ENCODE data around the gene EIF5A.
A peak's percentile ranks its signal among the peaks of the same experiment; 100 is the strongest.
"Not testable (repeated sequence)": the region's sequence is repeated elsewhere in the genome, so short reads cannot be mapped to it uniquely, and the experiment has no call there.

The EIF5A gene

GRCh38 chr17:7329374-7329996, 22.1 kb downstream of the EIF5A start:
- no peak overlapping the region for H3K4ac ChIP-seq (ENCODE audit: low read depth, low read length)
- H3K4me2 ChIP-seq (ENCODE audit: low read length), result peak overlapping the region; percentile 100
- peaks cover 13% of the 10 kb centered on the region for H3K79me2 ChIP-seq (ENCODE audit: control insufficient read depth, insufficient read depth, low read length)
- no peak overlapping the region for H4K8ac ChIP-seq (ENCODE audit: low read depth, low read length)
- peak overlapping the region; percentile 71 for H2BK5ac ChIP-seq (ENCODE audit: low read length)
- H3K9ac ChIP-seq (ENCODE audit: low read length), result peak overlapping the region; percentile 91
- DNase-seq, result peak; percentile 100
- no CpG with 5 or more reads among the region's 43 CpGs for WGBS (ENCODE audit: extremely low coverage, insufficient coverage, low lambda C conversion rate)
- no peaks in the 10 kb centered on the region for H3K27me3 ChIP-seq (ENCODE audit: insufficient read depth, low read length, poor library complexity)
- peak overlapping the region; percentile 74 for H3K4me3 ChIP-seq (ENCODE audit: low read length)
- peaks cover 11% of the 10 kb centered on the region for H3K79me1 ChIP-seq (ENCODE audit: low read length)
- no peak overlapping the region for H2BK15ac ChIP-seq (replicated peaks; ENCODE audit: low read depth)
- no peak overlapping the region for H3K23ac ChIP-seq (ENCODE audit: low read length)
- H4K5ac ChIP-seq (ENCODE audit: low read length), result no peak overlapping the region
- H2AK5ac ChIP-seq (ENCODE audit: low read length), result no peak overlapping the region
- H3K4me1 ChIP-seq (ENCODE audit: control insufficient read depth, low read depth, low read length), result no peaks in the 10 kb centered on the region
- H2BK120ac ChIP-seq (ENCODE audit: low read depth, low read length), result no peak overlapping the region
- H3K56ac ChIP-seq (ENCODE audit: low read length), result peak overlapping the region; percentile 94
- H3K36me3 ChIP-seq (ENCODE audit: control insufficient read depth, insufficient read depth, low read length), result peaks cover 6% of the 10 kb centered on the region
- H3K27ac ChIP-seq (ENCODE audit: low read depth, low read length), result peak overlapping the region; percentile 78
- no peak overlapping the region for H3K18ac ChIP-seq (ENCODE audit: low read length)

GRCh38 chr17:7329997-7330637, 22.7 kb downstream of the EIF5A start:
- H3K27me3 ChIP-seq (ENCODE audit: insufficient read depth, low read length, poor library complexity), result no peaks in the 10 kb centered on the region
- peak overlapping the region; percentile 50 for H2BK120ac ChIP-seq (ENCODE audit: low read depth, low read length)
- no peak overlapping the region for H4K8ac ChIP-seq (ENCODE audit: low read depth, low read length)
- no peak overlapping the region for H2BK15ac ChIP-seq (replicated peaks; ENCODE audit: low read depth)
- H3K4me1 ChIP-seq (ENCODE audit: control insufficient read depth, low read depth, low read length), result no peaks in the 10 kb centered on the region
- peaks cover 13% of the 10 kb centered on the region for H3K79me2 ChIP-seq (ENCODE audit: control insufficient read depth, insufficient read depth, low read length)
- H3K56ac ChIP-seq (ENCODE audit: low read length), result peak overlapping the region; percentile 94
- H3K23ac ChIP-seq (ENCODE audit: low read length), result no peak overlapping the region
- H3K79me1 ChIP-seq (ENCODE audit: low read length), result peaks cover 11% of the 10 kb centered on the region
- peak overlapping the region; percentile 100 for H3K4me2 ChIP-seq (ENCODE audit: low read length)
- peak overlapping the region; percentile 91 for H3K9ac ChIP-seq (ENCODE audit: low read length)
- H3K36me3 ChIP-seq (ENCODE audit: control insufficient read depth, insufficient read depth, low read length), result peaks cover 4% of the 10 kb centered on the region
- no peak overlapping the region for H4K5ac ChIP-seq (ENCODE audit: low read length)
- H3K18ac ChIP-seq (ENCODE audit: low read length), result peak overlapping the region; percentile 84
- H3K4me3 ChIP-seq (ENCODE audit: low read length), result peak overlapping the region; percentile 74
- peak overlapping the region; percentile 78 for H3K27ac ChIP-seq (ENCODE audit: low read depth, low read length)
- no peak overlapping the region for H2AK5ac ChIP-seq (ENCODE audit: low read length)
- peak overlapping the region; percentile 71 for H3K4ac ChIP-seq (ENCODE audit: low read depth, low read length)
- peak; percentile 94 for DNase-seq
- no CpG with 5 or more reads among the region's 34 CpGs for WGBS (ENCODE audit: extremely low coverage, insufficient coverage, low lambda C conversion rate)
- no peak overlapping the region for H2BK5ac ChIP-seq (ENCODE audit: low read length)

GRCh38 chr17:7330638-7331015, 23.2 kb downstream of the EIF5A start:
- no CpG with 5 or more reads among the region's 13 CpGs for WGBS (ENCODE audit: extremely low coverage, insufficient coverage, low lambda C conversion rate)
- H3K56ac ChIP-seq (ENCODE audit: low read length), result peak overlapping the region; percentile 84

GRCh38 chr17:7332111-7332510, 24.7 kb downstream of the EIF5A start:
- H3K79me1 ChIP-seq (ENCODE audit: low read length), result peaks cover 11% of the 10 kb centered on the region
- H3K4me1 ChIP-seq (ENCODE audit: control insufficient read depth, low read depth, low read length), result peaks cover 5% of the 10 kb centered on the region
- H3K4me3 ChIP-seq (ENCODE audit: low read length), result no peak overlapping the region
- no CpG with 5 or more reads among the region's 7 CpGs for WGBS (ENCODE audit: extremely low coverage, insufficient coverage, low lambda C conversion rate)
- H3K18ac ChIP-seq (ENCODE audit: low read length), result no peak overlapping the region
- H4K8ac ChIP-seq (ENCODE audit: low read depth, low read length), result no peak overlapping the region
- H4K5ac ChIP-seq (ENCODE audit: low read length), result no peak overlapping the region
- H3K79me2 ChIP-seq (ENCODE audit: control insufficient read depth, insufficient read depth, low read length), result peaks cover 13% of the 10 kb centered on the region
- no peak overlapping the region for H2BK15ac ChIP-seq (replicated peaks; ENCODE audit: low read depth)
- H2AK5ac ChIP-seq (ENCODE audit: low read length), result no peak overlapping the region
- no peak overlapping the region for H3K27ac ChIP-seq (ENCODE audit: low read depth, low read length)
- H3K27me3 ChIP-seq (ENCODE audit: insufficient read depth, low read length, poor library complexity), result no peaks in the 10 kb centered on the region
- H3K56ac ChIP-seq (ENCODE audit: low read length), result no peak overlapping the region
- no peak for DNase-seq
- no peak overlapping the region for H2BK5ac ChIP-seq (ENCODE audit: low read length)
- H3K4ac ChIP-seq (ENCODE audit: low read depth, low read length), result no peak overlapping the region
- no peaks in the 10 kb centered on the region for H3K36me3 ChIP-seq (ENCODE audit: control insufficient read depth, insufficient read depth, low read length)
- H3K9ac ChIP-seq (ENCODE audit: low read length), result no peak overlapping the region
- no peak overlapping the region for H3K23ac ChIP-seq (ENCODE audit: low read length)
- H2BK120ac ChIP-seq (ENCODE audit: low read depth, low read length), result no peak overlapping the region
- no peak overlapping the region for H3K4me2 ChIP-seq (ENCODE audit: low read length)

More at GRCh38 chr17:7330638-7331015, 23.2 kb downstream of the EIF5A start:
- Histone ChIP-seq H3K36me3 (ENCODE audit: control insufficient read depth, insufficient read depth, low read length) (peaks cover 4% of the 10 kb centered on the region), H3K23ac (ENCODE audit: low read length) (no peak overlapping the region), H2BK5ac (ENCODE audit: low read length) (no peak overlapping the region), H3K4me1 (ENCODE audit: control insufficient read depth, low read depth, low read length) (no peaks in the 10 kb centered on the region), H3K79me2 (ENCODE audit: control insufficient read depth, insufficient read depth, low read length) (peaks cover 13% of the 10 kb centered on the region), H3K79me1 (ENCODE audit: low read length) (peaks cover 11% of the 10 kb centered on the region), H2BK15ac (replicated peaks; ENCODE audit: low read depth) (no peak overlapping the region), H3K4me3 (ENCODE audit: low read length) (no peak overlapping the region), H4K5ac (ENCODE audit: low read length) (peak overlapping the region; percentile 2), H3K18ac (ENCODE audit: low read length) (peak overlapping the region; percentile 84), H3K27me3 (ENCODE audit: insufficient read depth, low read length, poor library complexity) (no peaks in the 10 kb centered on the region), H4K8ac (ENCODE audit: low read depth, low read length) (no peak overlapping the region), H3K4ac (ENCODE audit: low read depth, low read length) (peak overlapping the region; percentile 71), H3K27ac (ENCODE audit: low read depth, low read length) (no peak overlapping the region), H3K4me2 (ENCODE audit: low read length) (peak overlapping the region; percentile 59), H3K9ac (ENCODE audit: low read length) (peak overlapping the region; percentile 80), H2BK120ac (ENCODE audit: low read depth, low read length) (peak overlapping the region; percentile 50), H2AK5ac (ENCODE audit: low read length) (no peak overlapping the region)
- DNase-seq, result no peak

- not testable (repeated sequence) for H3K56ac ChIP-seq (ENCODE audit: low read length); H2BK5ac ChIP-seq (ENCODE audit: low read length); H3K27me3 ChIP-seq (ENCODE audit: insufficient read depth, low read length, poor library complexity); H3K4me1 ChIP-seq (ENCODE audit: control insufficient read depth, low read depth, low read length); H3K4ac ChIP-seq (ENCODE audit: low read depth, low read length); H3K18ac ChIP-seq (ENCODE audit: low read length); H3K23ac ChIP-seq (ENCODE audit: low read length); H2AK5ac ChIP-seq (ENCODE audit: low read length); H3K36me3 ChIP-seq (ENCODE audit: control insufficient read depth, insufficient read depth, low read length); DNase-seq; H2BK120ac ChIP-seq (ENCODE audit: low read depth, low read length); H3K79me1 ChIP-seq (ENCODE audit: low read length); H3K27ac ChIP-seq (ENCODE audit: low read depth, low read length); H2BK15ac ChIP-seq (replicated peaks; ENCODE audit: low read depth); H4K8ac ChIP-seq (ENCODE audit: low read depth, low read length); H3K4me3 ChIP-seq (ENCODE audit: low read length); H3K4me2 ChIP-seq (ENCODE audit: low read length); H3K9ac ChIP-seq (ENCODE audit: low read length); H4K5ac ChIP-seq (ENCODE audit: low read length)
- H3K79me2 ChIP-seq (ENCODE audit: control insufficient read depth, insufficient read depth, low read length), result peaks cover 11% of the 10 kb centered on the region
- WGBS (ENCODE audit: extremely low coverage, insufficient coverage, low lambda C conversion rate), result no CpG with 5 or more reads among the region's 14 CpGs
These were observed 25.2 kb downstream of the EIF5A start for GRCh38 chr17:7332600-7333069.

Data from mesendoderm (in vitro differentiated cells).